HK-2 (cell line): ENCODE data around the gene ARHGAP26.
A peak's percentile ranks its signal among the peaks of the same experiment; 100 is the strongest.

ENCODE experiments used
- DNase-seq: peaks from one replicate; pipeline ENCODE4 v3.0.0-alpha.2; 2018; ENCODE audit not compliant: unreplicated experiment

ARHGAP26 gene

GRCh38 chr5:142849466-142849865 is 79.3 kb downstream of the ARHGAP26 start:
- DNase-seq: no peak

DNA sequence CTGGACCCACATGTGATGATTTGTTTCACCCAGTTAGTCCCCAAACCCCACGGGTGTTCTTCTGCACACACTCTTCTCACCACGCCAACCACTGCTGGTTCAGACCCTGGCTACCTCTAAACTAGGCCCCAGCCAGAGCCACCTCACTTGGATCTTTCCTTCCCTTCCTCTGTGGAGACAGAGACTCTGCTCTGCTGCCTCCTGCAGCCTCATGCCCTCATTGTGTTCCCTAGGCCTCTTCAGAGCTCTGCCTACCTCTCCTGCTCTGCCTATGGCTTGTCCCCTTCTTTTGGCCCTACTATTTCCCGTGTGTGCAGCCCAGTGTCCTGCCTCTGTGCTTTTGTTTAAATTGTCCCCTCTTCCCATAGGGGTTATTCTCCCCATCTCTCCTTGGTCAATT is 79.7 kb downstream of the ARHGAP26 start:
- DNase-seq: no peak

- no peak for DNase-seq
Measured at GRCh38 chr5:142851731-142852130, 81.6 kb downstream of the ARHGAP26 start.

DNA sequence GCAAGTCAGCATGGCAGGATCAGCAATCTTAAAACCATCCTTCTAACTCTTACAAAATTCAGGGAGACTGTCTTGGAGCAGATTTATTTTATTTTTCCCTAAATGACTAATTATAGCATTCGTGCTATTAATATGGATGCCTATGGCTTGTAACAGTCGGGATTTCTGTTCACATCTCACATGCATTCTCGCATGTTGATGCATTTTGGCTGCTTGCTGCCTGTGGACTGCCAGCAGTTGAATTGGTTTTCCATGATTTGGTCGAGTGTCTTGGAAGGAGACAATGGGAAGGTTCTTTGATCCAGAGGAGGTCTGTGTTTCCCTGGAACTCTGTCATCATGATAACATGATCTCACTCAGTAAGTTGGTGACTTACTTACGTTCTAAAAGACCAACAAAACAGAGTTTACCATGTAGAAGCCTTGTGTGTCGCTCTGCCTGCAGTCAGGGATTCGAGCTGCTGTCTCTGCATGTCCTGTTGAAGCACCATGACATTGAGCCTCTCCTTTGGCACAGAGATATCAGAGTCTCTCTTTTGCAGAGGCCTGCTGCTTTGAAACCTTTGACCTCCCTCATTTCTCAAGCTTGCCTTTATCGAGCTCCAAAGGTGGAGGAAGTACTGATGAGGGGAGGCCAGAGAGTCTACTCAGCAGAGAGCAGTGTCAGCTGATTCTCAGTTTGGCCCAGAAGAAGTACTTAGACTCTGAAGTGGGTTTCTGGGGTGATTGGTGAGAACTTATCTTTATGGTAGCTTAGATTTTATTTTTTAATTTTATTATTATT is 82.4 kb downstream of the ARHGAP26 start:
- DNase-seq: no peak

GRCh38 chr5:142853682-142854081 is 83.5 kb downstream of the ARHGAP26 start:
- no peak for DNase-seq

DNA sequence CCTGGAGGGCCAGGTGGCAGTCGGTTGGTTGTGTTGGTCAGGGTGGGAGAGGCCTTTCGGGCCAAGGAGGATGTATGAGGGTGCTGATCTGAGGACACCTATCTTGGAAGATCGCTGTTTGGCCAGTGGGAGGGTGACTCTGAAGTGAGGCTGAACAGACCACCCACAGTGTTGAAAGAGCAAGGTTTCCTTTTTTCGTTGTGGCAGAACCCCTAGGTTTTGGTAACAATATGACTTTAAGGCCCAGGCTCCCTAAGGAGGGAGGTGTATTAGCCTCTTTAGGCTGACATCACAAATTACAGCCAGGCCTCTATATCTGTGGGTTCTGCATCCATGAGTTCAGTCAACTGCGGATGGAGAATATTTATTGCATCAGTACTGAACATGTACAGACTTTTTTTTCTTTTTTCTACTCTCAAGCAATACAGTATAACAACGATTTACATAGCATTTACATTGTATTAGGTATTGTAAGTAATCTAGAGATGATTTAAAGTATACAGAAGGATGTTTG is 86.1 kb downstream of the ARHGAP26 start:
- DNase-seq: no peak

DNA sequence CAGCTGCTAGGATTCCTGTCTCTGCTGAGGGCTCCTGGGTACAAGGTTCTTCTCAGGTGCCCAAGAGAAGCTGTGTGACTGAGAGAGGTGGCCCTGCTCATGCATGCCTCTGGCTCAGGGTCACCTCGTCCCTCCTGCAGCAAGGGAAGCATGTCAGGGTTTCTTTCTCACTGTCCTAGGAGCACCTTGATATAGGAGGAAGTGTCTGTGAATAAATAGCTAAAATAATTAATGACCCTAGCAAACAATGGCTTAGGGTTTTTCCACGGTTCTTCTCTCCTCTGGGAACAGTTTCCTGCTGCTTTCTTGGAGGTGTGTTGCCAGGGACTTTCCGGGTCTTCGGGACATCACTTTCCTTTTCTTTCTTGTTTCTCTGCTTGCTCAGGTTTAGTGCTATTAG is 87.2 kb downstream of the ARHGAP26 start:
- peak; percentile 14 for DNase-seq

GRCh38 chr5:142859037-142859436 is 88.9 kb downstream of the ARHGAP26 start:
- DNase-seq: no peak

- DNase-seq: no peak
Measured at GRCh38 chr5:142860270-142860669, 90.1 kb downstream of the ARHGAP26 start.

GRCh38 chr5:142861011-142861410 is 90.8 kb downstream of the ARHGAP26 start:
- DNase-seq: no peak

DNA sequence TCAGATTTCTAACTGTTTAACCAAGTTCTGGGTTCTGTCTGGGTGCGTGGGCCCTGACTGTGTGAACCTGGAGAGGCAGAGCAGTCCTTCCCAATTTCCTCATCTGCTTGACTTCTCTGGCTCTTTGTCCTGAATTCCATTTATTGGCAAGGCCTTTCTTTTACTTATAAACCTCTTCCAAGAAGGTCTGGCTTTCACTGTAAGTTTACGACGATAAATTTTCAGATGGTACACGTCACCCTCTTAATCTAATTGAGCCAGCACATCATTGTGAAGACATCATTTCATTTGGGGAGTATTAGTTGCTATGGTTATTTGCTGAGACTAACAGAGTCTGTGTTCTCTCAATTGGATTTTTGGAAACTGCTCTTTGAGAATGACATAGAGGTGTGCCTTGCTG is 92.4 kb downstream of the ARHGAP26 start:
- DNase-seq: no peak

GRCh38 chr5:142863856-142864255 is 93.7 kb downstream of the ARHGAP26 start:
- no peak for DNase-seq

DNA sequence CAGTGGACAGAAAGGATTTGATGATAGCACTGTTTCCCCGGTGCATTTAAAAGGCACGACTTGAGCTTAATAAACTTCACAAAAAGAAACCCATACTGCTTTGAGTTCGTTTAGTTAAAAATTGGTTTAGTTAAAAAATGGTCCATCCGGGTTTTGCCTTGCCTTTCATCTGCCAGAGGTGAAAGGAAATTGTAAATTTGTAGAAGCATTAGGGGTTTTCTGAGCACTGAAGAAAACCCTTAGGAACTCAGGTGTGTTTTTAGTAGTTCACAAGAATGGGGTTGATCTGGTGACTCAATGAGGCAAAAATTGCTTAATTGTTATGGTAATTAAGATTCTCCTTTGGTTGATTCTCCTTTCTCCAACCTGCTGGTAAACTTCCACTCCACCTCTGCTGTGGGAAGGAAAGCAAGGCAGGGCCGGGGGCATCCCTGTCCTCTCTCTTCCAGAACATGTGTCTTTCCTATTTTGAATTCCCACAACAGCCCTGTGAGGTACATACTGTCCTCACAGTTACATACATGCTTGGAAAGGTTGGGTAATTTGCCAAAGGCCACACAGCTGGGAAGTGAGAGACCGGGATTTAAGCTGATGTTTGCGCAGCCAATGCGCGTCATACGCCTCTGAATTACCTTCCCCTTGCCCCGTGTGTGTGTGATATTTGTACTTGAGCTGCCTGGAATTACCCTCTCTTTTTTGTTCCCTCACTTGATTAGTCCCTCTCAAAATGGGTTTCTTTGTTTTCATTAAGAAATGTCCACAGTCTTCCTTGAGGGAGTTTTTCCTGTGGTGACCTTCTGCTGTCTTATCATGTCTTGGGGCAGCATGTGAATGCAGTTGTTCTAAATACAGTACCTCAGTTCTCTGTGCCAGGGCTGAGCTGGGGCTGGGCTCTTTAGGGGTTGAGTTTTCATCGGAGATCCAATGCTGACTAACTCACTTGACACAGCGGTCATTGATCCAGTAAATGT is 94.4 kb downstream of the ARHGAP26 start:
- no peak for DNase-seq

GRCh38 chr5:142865631-142866030 is 95.5 kb downstream of the ARHGAP26 start:
- no peak for DNase-seq

GRCh38 chr5:142866563-142867275 is 96.5 kb downstream of the ARHGAP26 start:
- DNase-seq: peak; percentile 47

- DNase-seq: no peak
Measured at GRCh38 chr5:142869886-142870285, 99.7 kb downstream of the ARHGAP26 start.

GRCh38 chr5:142870532-142871362 is 100.6 kb downstream of the ARHGAP26 start:
- no peak for DNase-seq

- no peak for DNase-seq
Measured at GRCh38 chr5:142871363-142872193, 101.4 kb downstream of the ARHGAP26 start.

- no peak for DNase-seq
Measured at GRCh38 chr5:142872217-142872616, 102.0 kb downstream of the ARHGAP26 start.

DNA sequence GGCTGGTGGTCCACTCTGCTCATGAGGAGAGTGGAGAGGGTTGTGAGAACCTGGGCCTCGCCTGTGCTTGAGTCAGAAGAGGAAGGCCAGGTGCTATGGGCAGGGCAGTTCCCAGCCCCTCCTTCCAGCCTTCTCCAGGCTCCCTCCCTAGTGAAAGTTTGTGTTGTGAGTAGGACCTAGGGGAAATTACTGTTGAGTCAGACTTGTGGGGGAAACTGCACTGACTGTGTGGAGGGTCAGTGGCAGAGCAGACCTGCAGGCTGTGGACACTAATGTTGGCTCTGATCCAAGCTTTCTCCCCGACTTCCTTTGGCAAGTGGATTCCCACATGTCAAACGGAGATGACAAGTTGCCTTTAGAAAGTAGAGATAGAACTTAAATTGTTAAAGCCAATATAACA is 102.6 kb downstream of the ARHGAP26 start:
- peak; percentile 44 for DNase-seq
